HL-60/S4 treated with retinoic acid at 250 ng/mL for 4 days and 3 days (cell line): ENCODE results near the gene TNMD.

Source experiments
- in situ Hi-C: fragments of 300-500 bp; cut with MboI; formaldehyde crosslinking; loops from 2 replicates; pipeline ENCODE4 v1.7.0; 2022; ENCODE audit warnings: low sequenced_read_pairs

The TNMD gene

GRCh38 chrX:100643956-100644860 lies 59.5 kb downstream of the TNMD start, which contains the start of gene SRPX2:
Gene SRPX2 (plus strand): TSS chrX:100644199. CDS start chrX:100646323, 2,124 bp downstream.
- in situ Hi-C loops, result no loop called here

GRCh38 chrX:100645106-100645505 lies 60.4 kb downstream of the TNMD start:
- in situ Hi-C loops, result no loop called here

DNA sequence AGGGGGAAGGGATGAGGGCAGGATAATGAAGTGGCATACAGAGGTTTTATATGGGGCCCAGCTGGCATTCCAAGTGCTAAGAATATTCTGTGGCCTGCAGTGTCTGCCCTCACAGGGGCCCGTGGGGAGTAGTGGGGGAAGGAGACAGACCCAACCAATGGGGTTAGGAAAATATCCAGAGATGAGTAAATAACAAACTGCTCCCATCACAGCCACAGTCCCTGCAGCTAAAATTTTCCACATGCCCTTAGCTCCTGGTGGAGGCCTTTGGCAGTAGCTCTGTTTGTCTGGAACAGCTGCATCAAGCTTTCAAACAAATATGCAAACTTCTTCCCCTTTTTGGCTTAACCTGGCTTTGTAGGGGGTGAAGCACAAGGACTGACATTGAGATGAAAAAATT lies 62.4 kb downstream of the TNMD start:
- in situ Hi-C loops, result no loop called here

DNA sequence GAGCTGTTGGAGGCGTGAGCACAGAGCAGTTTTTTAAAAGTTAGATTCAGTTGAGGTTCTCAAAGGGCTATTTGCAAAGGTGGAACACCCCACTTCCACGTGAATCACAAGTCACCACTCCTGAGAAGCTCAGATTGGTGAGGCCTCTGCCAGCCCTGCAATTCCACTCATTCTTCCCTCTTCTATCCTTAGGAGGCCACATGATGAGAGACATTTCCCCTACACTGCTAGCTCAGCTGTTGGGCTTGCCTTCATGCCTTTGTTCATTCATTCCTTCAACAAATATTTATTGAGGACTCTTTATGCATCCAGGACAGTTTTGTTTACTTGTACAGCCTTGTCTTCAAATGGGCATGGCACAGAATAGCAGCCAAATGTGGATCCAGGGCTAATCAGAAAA lies 63.0 kb downstream of the TNMD start:
- in situ Hi-C loops, result no loop called here

DNA sequence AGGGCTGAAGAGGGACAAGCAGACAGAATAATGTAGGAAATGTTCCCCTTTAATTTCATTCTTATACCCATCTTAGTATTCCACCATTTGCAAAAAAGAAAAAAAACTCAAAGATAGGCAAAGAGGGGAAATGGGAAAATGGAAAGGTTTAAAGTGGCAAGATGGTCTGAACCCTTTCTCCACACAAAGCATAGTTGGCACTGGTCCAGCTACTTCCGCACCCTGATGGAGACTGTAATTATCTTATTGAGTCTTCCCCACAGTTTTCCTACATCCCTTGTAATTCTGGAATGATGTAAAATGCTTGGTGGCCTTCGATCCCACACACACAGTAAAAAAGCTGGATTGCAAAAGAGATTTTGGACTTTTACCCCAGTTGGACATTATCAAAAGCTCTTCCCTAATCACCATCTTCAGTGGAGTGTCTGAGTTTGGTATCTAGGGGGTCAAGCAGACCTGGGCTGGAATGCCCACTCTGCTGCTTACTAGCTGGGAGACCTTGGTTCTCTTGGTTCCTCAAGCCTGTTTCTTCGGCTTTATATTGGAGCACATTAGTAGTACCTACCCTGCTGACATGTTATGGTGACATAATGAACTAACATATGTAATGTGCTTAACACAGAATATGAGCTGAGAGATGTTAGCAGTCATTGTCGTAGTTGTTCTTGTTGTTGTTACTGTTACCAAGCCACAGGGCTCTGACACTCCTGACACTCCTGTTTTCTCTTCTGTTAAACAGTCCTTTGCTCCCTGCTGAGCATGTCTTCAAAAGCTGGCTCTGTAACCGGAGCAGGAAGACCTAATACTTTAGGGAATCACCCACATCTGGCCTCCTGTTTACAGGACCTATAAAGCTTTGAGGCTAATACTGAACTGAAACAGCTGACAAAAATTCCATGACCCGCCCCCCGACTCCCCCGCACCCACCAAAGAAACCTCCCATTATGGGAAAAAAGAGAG lies 64.0 kb downstream of the TNMD start:
- in situ Hi-C loops, result no loop called here
